SK-N-SH (cell line): ENCODE data around the gene PLCB3.

Experiments used
- CHD2 ChIP-seq: fragments of 150-350 bp; IDR thresholded peaks from 2 replicates; pipeline ENCODE4 v1.6.1; 2018; ENCODE audit warnings: low read length; ENCODE audit not compliant: partially characterized antibody
- JUND ChIP-seq: IDR thresholded peaks from 2 replicates; pipeline ENCODE4 v1.4.0; 2012
- MEF2A ChIP-seq: IDR thresholded peaks from 2 replicates; pipeline ENCODE4 v1.4.0; 2012; ENCODE audit warnings: low read depth, borderline replicate concordance
- MXI1 ChIP-seq: IDR thresholded peaks from 2 replicates; pipeline ENCODE4 v1.6.1; 2012; ENCODE audit warnings: mild to moderate bottlenecking, low read depth, low read length, improper control_type of control experiment
- NRF1 ChIP-seq: IDR thresholded peaks from 2 replicates; pipeline ENCODE4 v1.6.1; 2012; ENCODE audit warnings: low read depth, mild to moderate bottlenecking, low read length
- POLR2AphosphoS5 ChIP-seq: IDR thresholded peaks from 2 replicates; pipeline ENCODE4 v1.6.1; 2012; ENCODE audit warnings: low read depth, low read length
- RAD21 ChIP-seq: IDR thresholded peaks from 2 replicates; pipeline ENCODE4 v1.6.1; 2012; ENCODE audit warnings: mild to moderate bottlenecking, low read length
- SIN3A ChIP-seq: IDR thresholded peaks from 2 replicates; pipeline ENCODE4 v1.6.1; 2012; ENCODE audit warnings: low read depth, mild to moderate bottlenecking, low read length, moderate library complexity, borderline replicate concordance
- SMC3 ChIP-seq: IDR thresholded peaks from 2 replicates; pipeline ENCODE4 v1.6.1; 2012; ENCODE audit warnings: low read depth, low read length, improper control_type of control experiment
- TAF1 ChIP-seq: IDR thresholded peaks from 2 replicates; pipeline ENCODE4 v1.6.1; 2012; ENCODE audit warnings: low read depth, mild to moderate bottlenecking, low read length, moderate library complexity, borderline replicate concordance
- YY1 ChIP-seq: IDR thresholded peaks from 2 replicates; pipeline ENCODE4 v1.4.0; 2012; ENCODE audit warnings: low read depth, mild to moderate bottlenecking
- TF ChIP-seq, protein P1 (sequence below): fragments of 200-600 bp; sonication (generic); IDR thresholded peaks from 2 replicates; pipeline ENCODE4 v1.6.1; 2017; ENCODE audit warnings: antibody characterized with exemption, mild to moderate bottlenecking, moderate library complexity
- TF ChIP-seq, protein P2 (sequence below): IDR thresholded peaks from 2 replicates; pipeline ENCODE4 v1.6.1; 2012; ENCODE audit warnings: mild to moderate bottlenecking, low read depth, low read length, moderate library complexity

DNA sequence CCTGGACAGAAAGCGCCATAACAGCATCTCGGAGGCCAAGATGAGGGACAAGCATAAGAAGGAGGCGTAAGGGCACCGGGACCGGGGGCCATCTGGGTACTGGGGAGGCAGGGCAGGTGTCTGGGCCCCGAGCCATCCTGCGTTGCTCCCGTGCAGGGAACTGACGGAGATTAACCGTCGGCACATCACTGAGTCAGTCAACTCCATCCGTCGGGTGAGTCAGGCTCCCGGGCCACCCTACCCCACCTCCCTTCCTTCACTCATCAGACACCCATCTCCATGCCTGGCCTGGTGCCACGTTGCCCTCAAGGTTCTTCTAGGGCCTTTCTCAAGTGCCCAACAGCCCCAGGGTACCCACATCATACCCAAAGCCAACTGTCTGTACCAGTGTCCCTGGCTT is 15.0 kb downstream of the PLCB3 start:
- TF ChIP-seq MXI1 (no peak), SIN3A (no peak), NRF1 (no peak), CHD2 (no peak), POLR2AphosphoS5 (no peak), MEF2A (no peak), SMC3 (no peak), TAF1 (no peak), JUND (no peak), RAD21 (no peak), YY1 (no peak)
- TF ChIP-seq, protein P1, sequence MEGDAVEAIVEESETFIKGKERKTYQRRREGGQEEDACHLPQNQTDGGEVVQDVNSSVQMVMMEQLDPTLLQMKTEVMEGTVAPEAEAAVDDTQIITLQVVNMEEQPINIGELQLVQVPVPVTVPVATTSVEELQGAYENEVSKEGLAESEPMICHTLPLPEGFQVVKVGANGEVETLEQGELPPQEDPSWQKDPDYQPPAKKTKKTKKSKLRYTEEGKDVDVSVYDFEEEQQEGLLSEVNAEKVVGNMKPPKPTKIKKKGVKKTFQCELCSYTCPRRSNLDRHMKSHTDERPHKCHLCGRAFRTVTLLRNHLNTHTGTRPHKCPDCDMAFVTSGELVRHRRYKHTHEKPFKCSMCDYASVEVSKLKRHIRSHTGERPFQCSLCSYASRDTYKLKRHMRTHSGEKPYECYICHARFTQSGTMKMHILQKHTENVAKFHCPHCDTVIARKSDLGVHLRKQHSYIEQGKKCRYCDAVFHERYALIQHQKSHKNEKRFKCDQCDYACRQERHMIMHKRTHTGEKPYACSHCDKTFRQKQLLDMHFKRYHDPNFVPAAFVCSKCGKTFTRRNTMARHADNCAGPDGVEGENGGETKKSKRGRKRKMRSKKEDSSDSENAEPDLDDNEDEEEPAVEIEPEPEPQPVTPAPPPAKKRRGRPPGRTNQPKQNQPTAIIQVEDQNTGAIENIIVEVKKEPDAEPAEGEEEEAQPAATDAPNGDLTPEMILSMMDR: no peak
- TF ChIP-seq, protein P2, sequence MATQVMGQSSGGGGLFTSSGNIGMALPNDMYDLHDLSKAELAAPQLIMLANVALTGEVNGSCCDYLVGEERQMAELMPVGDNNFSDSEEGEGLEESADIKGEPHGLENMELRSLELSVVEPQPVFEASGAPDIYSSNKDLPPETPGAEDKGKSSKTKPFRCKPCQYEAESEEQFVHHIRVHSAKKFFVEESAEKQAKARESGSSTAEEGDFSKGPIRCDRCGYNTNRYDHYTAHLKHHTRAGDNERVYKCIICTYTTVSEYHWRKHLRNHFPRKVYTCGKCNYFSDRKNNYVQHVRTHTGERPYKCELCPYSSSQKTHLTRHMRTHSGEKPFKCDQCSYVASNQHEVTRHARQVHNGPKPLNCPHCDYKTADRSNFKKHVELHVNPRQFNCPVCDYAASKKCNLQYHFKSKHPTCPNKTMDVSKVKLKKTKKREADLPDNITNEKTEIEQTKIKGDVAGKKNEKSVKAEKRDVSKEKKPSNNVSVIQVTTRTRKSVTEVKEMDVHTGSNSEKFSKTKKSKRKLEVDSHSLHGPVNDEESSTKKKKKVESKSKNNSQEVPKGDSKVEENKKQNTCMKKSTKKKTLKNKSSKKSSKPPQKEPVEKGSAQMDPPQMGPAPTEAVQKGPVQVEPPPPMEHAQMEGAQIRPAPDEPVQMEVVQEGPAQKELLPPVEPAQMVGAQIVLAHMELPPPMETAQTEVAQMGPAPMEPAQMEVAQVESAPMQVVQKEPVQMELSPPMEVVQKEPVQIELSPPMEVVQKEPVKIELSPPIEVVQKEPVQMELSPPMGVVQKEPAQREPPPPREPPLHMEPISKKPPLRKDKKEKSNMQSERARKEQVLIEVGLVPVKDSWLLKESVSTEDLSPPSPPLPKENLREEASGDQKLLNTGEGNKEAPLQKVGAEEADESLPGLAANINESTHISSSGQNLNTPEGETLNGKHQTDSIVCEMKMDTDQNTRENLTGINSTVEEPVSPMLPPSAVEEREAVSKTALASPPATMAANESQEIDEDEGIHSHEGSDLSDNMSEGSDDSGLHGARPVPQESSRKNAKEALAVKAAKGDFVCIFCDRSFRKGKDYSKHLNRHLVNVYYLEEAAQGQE: no peak
